SK-N-SH (cell line): ENCODE data around the gene NWD2. TPM values are rescaled to one million over a fixed set of nuclear protein-coding genes. Genes with fewer than 3 reads are reported as not detected.

Source experiments
- CTCF ChIA-PET: fragments of 300-600, 350-600 bp; formaldehyde crosslinking; extraction: SDS; loops from one replicate; lab custom pipeline; 2021; lab: Yijun Ruan, JAX
- POLR2A ChIA-PET: fragments of 350-600 bp; sonication (Branson Sonifier 250); formaldehyde crosslinking; extraction: SDS; loops from one replicate; lab custom pipeline; 2020; ENCODE audit warnings: antibody characterized with exemption, inconsistent platforms; lab: Yijun Ruan, JAX
- DNase-seq: peaks from one replicate; pipeline ENCODE4 v3.0.0; 2012
- H2AFZ ChIP-seq: fragments of 200-600 bp; sonication (generic); 2 replicates; pipeline ENCODE4 v1.8.1; 2016; ENCODE audit warnings: antibody characterized with exemption, mild to moderate bottlenecking, low read depth
- H3F3A ChIP-seq: fragments of 200-600 bp; sonication (generic); replicated peaks from 2 replicates; pipeline ENCODE3; 2016; ENCODE audit warnings: antibody characterized with exemption, mild to moderate bottlenecking; ENCODE audit not compliant: insufficient read depth
- H3K27ac ChIP-seq, 2 experiments: fragments of 200-500 bp in 1 of 2; fragments of 200-600 bp in 1 of 2; sonication (Bioruptor generic) in 1 of 2; sonication (generic), shearing (Covaris generic) in 1 of 2; 2 replicates each; pipeline versions ENCODE4 v1.5.1 to v1.6.1; 2014 to 2016; ENCODE audit warnings: low read depth in 2 of 2, inconsistent platforms in 1 of 2, low read length in 1 of 2, mild to moderate bottlenecking in 1 of 2, mixed read lengths in 1 of 2
- H3K27me3 ChIP-seq: fragments of 200-600 bp; sonication (generic), shearing (Covaris generic); 2 replicates; pipeline ENCODE4 v1.6.1; 2016; ENCODE audit warnings: mixed run types; ENCODE audit not compliant: insufficient read depth
- H3K36me3 ChIP-seq, 2 experiments: fragments of 200-500 bp in 1 of 2; fragments of 200-600 bp in 1 of 2; sonication (Bioruptor generic) in 1 of 2; sonication (generic) in 1 of 2; replicated peaks in 1 of 2; 2 replicates each; pipeline versions ENCODE3 to v1.5.1; 2014 to 2016; ENCODE audit warnings: low read length in 1 of 2, mild to moderate bottlenecking in 1 of 2; ENCODE audit not compliant: insufficient read depth in 2 of 2, control insufficient read depth in 1 of 2
- H3K4me1 ChIP-seq, 2 experiments: fragments of 200-500 bp in 1 of 2; fragments of 200-600 bp in 1 of 2; sonication (Bioruptor generic) in 1 of 2; sonication (generic), shearing (Covaris generic) in 1 of 2; 2 replicates each; pipeline versions ENCODE4 v1.5.1 to v1.6.1; 2014 to 2016; ENCODE audit warnings: low read depth in 1 of 2, low read length in 1 of 2, mixed run types in 1 of 2; ENCODE audit not compliant: insufficient read depth in 2 of 2, control insufficient read depth in 1 of 2
- H3K4me2 ChIP-seq: fragments of 200-600 bp; sonication (generic), shearing (Covaris generic); 2 replicates; pipeline ENCODE4 v1.6.1; 2017; ENCODE audit warnings: mixed run types
- H3K4me3 ChIP-seq, 2 experiments: fragments of 200-500 bp in 1 of 2; fragments of 200-600 bp in 1 of 2; sonication (Bioruptor generic) in 1 of 2; sonication (generic), shearing (Covaris generic) in 1 of 2; 2 replicates each; pipeline versions ENCODE4 v1.5.1 to v1.8.1; 2014 to 2016; ENCODE audit warnings: low read depth in 2 of 2, inconsistent platforms in 1 of 2, low read length in 1 of 2, mild to moderate bottlenecking in 1 of 2, mixed read lengths in 1 of 2, moderate library complexity in 1 of 2
- H3K79me2 ChIP-seq: fragments of 200-600 bp; sonication (generic); 2 replicates; pipeline ENCODE4 v1.8.1; 2017; ENCODE audit warnings: mild to moderate bottlenecking; ENCODE audit not compliant: insufficient read depth
- H3K9ac ChIP-seq: fragments of 200-600 bp; sonication (generic); 2 replicates; pipeline ENCODE4 v1.6.1; 2017; ENCODE audit warnings: mixed run types
- H3K9me2 ChIP-seq: fragments of 200-600 bp; sonication (generic); 2 replicates; pipeline ENCODE4 v1.6.1; 2017; ENCODE audit warnings: mixed run types
- H3K9me3 ChIP-seq: fragments of 200-600 bp; sonication (generic); 2 replicates; pipeline ENCODE4 v1.6.1; 2017; ENCODE audit warnings: mixed run types, mild to moderate bottlenecking, moderate library complexity
- H4K20me1 ChIP-seq: fragments of 200-600 bp; sonication (generic); 2 replicates; pipeline ENCODE4 v1.6.1; 2017; ENCODE audit warnings: mild to moderate bottlenecking, mixed run types; ENCODE audit not compliant: insufficient read depth
- CHD2 ChIP-seq: fragments of 150-350 bp; IDR thresholded peaks from 2 replicates; pipeline ENCODE4 v1.6.1; 2018; ENCODE audit warnings: low read length; ENCODE audit not compliant: partially characterized antibody
- EP300 ChIP-seq, 2 experiments: IDR thresholded peaks; 2 replicates each; pipeline versions ENCODE4 v1.4.0 to v1.6.1; 2012; ENCODE audit warnings: borderline replicate concordance in 1 of 2, low read depth in 1 of 2, low read length in 1 of 2
- EZH2phosphoT487 ChIP-seq: fragments of 200-600 bp; sonication (generic); IDR thresholded peaks from 2 replicates; pipeline ENCODE4 v1.6.1; 2017; ENCODE audit warnings: low read depth, mixed run types, mild to moderate bottlenecking, antibody characterized with exemption, moderate library complexity, borderline replicate concordance
- FOXJ3 ChIP-seq: sonication (generic); formaldehyde crosslinking; IDR thresholded peaks from 2 replicates; pipeline ENCODE4 v1.5.1; 2020; ENCODE audit warnings: mild to moderate bottlenecking, missing genetic modification reagents
- GABPA ChIP-seq: IDR thresholded peaks from 2 replicates; pipeline ENCODE4 v1.4.0; 2012; ENCODE audit warnings: low read depth, mild to moderate bottlenecking
- GATA2 ChIP-seq: sonication (generic); formaldehyde crosslinking; IDR thresholded peaks from 2 replicates; pipeline ENCODE4 v1.5.0; 2020; ENCODE audit warnings: mild to moderate bottlenecking, missing genetic modification reagents
- JUND ChIP-seq: IDR thresholded peaks from 2 replicates; pipeline ENCODE4 v1.4.0; 2012
- MXI1 ChIP-seq: IDR thresholded peaks from 2 replicates; pipeline ENCODE4 v1.6.1; 2012; ENCODE audit warnings: mild to moderate bottlenecking, low read depth, low read length, improper control_type of control experiment
- RCOR1 ChIP-seq: fragments of 150-350 bp; IDR thresholded peaks from 2 replicates; pipeline ENCODE4 v1.6.1; 2017; ENCODE audit warnings: antibody characterized with exemption, low read length
- RFX5 ChIP-seq: IDR thresholded peaks from 2 replicates; pipeline ENCODE4 v1.6.1; 2012; ENCODE audit warnings: mild to moderate bottlenecking, improper control_type of control experiment, low read length
- SIN3A ChIP-seq: IDR thresholded peaks from 2 replicates; pipeline ENCODE4 v1.6.1; 2012; ENCODE audit warnings: low read depth, mild to moderate bottlenecking, low read length, moderate library complexity, borderline replicate concordance
- TCF12 ChIP-seq: IDR thresholded peaks from 2 replicates; pipeline ENCODE4 v1.4.0; 2012
- WGBS: methylation state at CpG from one replicate; pipeline ENCODE4 v1.1.6; 2017; ENCODE audit warnings: low lambda C conversion rate; 5-methylcytosine and 5-hydroxymethylcytosine counted together
- polyA plus RNA-seq, 3 experiments: library from polyadenylated mRNA; depleted of rRNA; stranded (reverse); fragments of >200 nt; gene quantifications; 2 replicates each; pipeline ENCODE4 v1.2.3, GENCODE V29; 2012
- TF ChIP-seq, protein P1 (sequence below): IDR thresholded peaks from 2 replicates; pipeline ENCODE4 v1.4.0; 2012; ENCODE audit warnings: low read depth
- TF ChIP-seq, protein P2 (sequence below): fragments of 150-350 bp; IDR thresholded peaks from 2 replicates; pipeline ENCODE4 v1.6.1; 2016; ENCODE audit warnings: mild to moderate bottlenecking, low read depth, low read length
- TF ChIP-seq, protein P3 (sequence below): IDR thresholded peaks from 2 replicates; pipeline ENCODE4 v1.4.0; 2012; ENCODE audit warnings: low read depth, borderline replicate concordance
- TF ChIP-seq, protein P4 (sequence below): fragments of 150-350 bp; IDR thresholded peaks from 2 replicates; pipeline ENCODE4 v1.6.1; 2017; ENCODE audit warnings: antibody characterized with exemption, low read length, low read depth, borderline replicate concordance
- TF ChIP-seq, protein P5 (sequence below): IDR thresholded peaks from 2 replicates; pipeline ENCODE4 v1.6.1; 2012; ENCODE audit warnings: mild to moderate bottlenecking, low read depth, low read length, moderate library complexity

NWD2 gene
- polyA plus RNA-seq, 1 of the 3 experiments (the other 2 are of a cell fraction): not detected

DNA sequence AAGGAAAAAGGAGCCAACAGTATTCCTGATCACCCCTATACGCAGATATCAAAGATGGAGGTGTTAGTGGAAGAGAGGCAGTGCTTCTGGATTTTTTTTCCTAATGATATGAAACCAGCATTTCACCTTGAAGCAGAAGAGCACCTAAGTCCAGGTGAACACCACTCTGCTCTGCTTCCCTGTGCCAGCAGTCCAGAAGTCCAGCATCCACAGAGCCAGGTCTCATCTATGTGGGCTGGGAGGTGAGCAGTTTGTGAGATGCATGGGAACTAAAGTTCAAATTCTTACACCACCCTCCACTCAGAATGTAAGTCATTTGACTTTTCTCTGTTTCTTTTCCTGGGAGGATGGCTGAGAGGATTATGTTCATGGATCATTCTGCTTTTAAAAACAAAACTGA, 239.1 kb downstream of the NWD2 start (continued):
- TF ChIP-seq CHD2 (no peak), MXI1 (no peak), FOXJ3 (CRISPR knock-in tag) (no peak), TCF12 (no peak)

DNA sequence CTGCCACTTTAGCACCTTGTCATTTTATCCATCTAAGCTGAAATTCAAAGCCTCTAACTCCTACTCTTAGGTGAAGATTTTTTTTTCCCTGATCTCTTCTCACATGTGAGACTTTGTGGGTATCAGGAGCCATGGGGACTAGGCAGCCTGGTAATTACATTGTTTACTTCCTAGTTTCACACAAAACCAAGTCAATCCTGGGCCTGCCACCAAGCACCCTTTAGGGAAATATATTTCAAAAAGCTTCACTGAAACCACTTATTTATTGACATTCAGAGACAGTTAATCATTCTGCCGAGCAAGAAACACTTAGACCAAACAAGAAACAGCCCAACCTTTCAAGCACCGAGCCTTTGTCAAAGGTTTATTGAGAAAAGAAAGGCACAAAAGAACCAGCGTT, 241.6 kb downstream of the NWD2 start:
- no peaks in the 10 kb centered on the region for H3K9me3 ChIP-seq
- no peak overlapping the region for H3K27ac ChIP-seq
- H3K4me3 ChIP-seq: no peak overlapping the region
- TF ChIP-seq, protein P1, sequence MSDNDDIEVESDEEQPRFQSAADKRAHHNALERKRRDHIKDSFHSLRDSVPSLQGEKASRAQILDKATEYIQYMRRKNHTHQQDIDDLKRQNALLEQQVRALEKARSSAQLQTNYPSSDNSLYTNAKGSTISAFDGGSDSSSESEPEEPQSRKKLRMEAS: no peak
- no peak for TF ChIP-seq GATA2 (CRISPR knock-in tag)
- no peak for TF ChIP-seq FOXJ3 (CRISPR knock-in tag)
- TF ChIP-seq, protein P2, sequence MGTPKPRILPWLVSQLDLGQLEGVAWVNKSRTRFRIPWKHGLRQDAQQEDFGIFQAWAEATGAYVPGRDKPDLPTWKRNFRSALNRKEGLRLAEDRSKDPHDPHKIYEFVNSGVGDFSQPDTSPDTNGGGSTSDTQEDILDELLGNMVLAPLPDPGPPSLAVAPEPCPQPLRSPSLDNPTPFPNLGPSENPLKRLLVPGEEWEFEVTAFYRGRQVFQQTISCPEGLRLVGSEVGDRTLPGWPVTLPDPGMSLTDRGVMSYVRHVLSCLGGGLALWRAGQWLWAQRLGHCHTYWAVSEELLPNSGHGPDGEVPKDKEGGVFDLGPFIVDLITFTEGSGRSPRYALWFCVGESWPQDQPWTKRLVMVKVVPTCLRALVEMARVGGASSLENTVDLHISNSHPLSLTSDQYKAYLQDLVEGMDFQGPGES: no peak
- TF ChIP-seq SIN3A: no peak
- no peaks in the 10 kb centered on the region for H3K79me2 ChIP-seq
- no peak for DNase-seq
- no peak overlapping the region for H3K4me2 ChIP-seq
- H2AFZ ChIP-seq: no peak overlapping the region
- H3K36me3 ChIP-seq: no peaks in the 10 kb centered on the region
- no peaks in the 10 kb centered on the region for H3K9me2 ChIP-seq
- no peak overlapping the region for H3K9ac ChIP-seq
- H3K27me3 ChIP-seq: no peaks in the 10 kb centered on the region; the same call in 1 of the 2 replicates
- ChIA-PET CTCF (no interaction called here), POLR2A (no interaction called here)
- no peaks in the 10 kb centered on the region for H3F3A ChIP-seq
- no peaks in the 10 kb centered on the region for H3K4me1 ChIP-seq
- H4K20me1 ChIP-seq: no peaks in the 10 kb centered on the region
- 3% methylated on average over 3 of the region's 3 CpGs for WGBS

DNA sequence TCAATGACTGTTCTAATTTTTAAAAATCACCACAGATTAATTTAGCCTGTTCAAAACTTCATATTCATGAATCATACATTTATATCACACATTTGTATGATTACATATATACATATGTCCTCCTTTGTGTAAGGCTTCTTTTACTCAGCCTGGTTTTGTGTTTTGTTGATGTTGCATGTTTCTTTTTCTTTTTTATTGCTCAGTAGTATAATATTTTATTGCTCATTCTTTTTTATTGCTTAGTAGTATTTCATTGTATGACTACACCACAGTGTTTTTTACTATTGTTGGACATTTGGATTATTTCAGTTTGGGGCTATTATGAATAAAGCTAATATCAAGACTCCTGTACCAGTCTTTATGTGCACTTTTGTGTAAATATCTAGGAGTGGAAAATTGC, 243.1 kb downstream of the NWD2 start:
- H3K79me2 ChIP-seq: no peaks in the 10 kb centered on the region
- H3K9ac ChIP-seq: no peak overlapping the region
- POLR2A ChIA-PET: no interaction called here
- no peaks in the 10 kb centered on the region for H4K20me1 ChIP-seq
- H3K36me3 ChIP-seq: no peaks in the 10 kb centered on the region
- H3K9me2 ChIP-seq: no peaks in the 10 kb centered on the region
- no peak overlapping the region for H3K4me3 ChIP-seq
- no peaks in the 10 kb centered on the region; the same call in 1 of the 2 replicates for H3K27me3 ChIP-seq
- no peak for DNase-seq
- no peaks in the 10 kb centered on the region for H3K4me1 ChIP-seq
- no peak overlapping the region for H3K27ac ChIP-seq
- no peaks in the 10 kb centered on the region for H3F3A ChIP-seq
- CTCF ChIA-PET: no interaction called here
- no peak overlapping the region for H2AFZ ChIP-seq
- no peak overlapping the region for H3K4me2 ChIP-seq
- no peaks in the 10 kb centered on the region for H3K9me3 ChIP-seq
- TF ChIP-seq RCOR1 (no peak), RFX5 (no peak), MXI1 (no peak), GABPA (no peak), JUND (no peak), CHD2 (no peak), TCF12 (no peak), EZH2phosphoT487 (no peak), EP300 (IDR thresholded peaks at IDR 0.05; ENCODE audit: borderline replicate concordance in 1 of 2, low read depth in 1 of 2, low read length in 1 of 2) (no peak)
- TF ChIP-seq, protein P3, sequence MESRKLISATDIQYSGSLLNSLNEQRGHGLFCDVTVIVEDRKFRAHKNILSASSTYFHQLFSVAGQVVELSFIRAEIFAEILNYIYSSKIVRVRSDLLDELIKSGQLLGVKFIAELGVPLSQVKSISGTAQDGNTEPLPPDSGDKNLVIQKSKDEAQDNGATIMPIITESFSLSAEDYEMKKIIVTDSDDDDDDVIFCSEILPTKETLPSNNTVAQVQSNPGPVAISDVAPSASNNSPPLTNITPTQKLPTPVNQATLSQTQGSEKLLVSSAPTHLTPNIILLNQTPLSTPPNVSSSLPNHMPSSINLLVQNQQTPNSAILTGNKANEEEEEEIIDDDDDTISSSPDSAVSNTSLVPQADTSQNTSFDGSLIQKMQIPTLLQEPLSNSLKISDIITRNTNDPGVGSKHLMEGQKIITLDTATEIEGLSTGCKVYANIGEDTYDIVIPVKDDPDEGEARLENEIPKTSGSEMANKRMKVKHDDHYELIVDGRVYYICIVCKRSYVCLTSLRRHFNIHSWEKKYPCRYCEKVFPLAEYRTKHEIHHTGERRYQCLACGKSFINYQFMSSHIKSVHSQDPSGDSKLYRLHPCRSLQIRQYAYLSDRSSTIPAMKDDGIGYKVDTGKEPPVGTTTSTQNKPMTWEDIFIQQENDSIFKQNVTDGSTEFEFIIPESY: no peak
- TF ChIP-seq, protein P1: no peak
- TF ChIP-seq, protein P4, sequence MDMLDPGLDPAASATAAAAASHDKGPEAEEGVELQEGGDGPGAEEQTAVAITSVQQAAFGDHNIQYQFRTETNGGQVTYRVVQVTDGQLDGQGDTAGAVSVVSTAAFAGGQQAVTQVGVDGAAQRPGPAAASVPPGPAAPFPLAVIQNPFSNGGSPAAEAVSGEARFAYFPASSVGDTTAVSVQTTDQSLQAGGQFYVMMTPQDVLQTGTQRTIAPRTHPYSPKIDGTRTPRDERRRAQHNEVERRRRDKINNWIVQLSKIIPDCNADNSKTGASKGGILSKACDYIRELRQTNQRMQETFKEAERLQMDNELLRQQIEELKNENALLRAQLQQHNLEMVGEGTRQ: no peak
- TF ChIP-seq, protein P5, sequence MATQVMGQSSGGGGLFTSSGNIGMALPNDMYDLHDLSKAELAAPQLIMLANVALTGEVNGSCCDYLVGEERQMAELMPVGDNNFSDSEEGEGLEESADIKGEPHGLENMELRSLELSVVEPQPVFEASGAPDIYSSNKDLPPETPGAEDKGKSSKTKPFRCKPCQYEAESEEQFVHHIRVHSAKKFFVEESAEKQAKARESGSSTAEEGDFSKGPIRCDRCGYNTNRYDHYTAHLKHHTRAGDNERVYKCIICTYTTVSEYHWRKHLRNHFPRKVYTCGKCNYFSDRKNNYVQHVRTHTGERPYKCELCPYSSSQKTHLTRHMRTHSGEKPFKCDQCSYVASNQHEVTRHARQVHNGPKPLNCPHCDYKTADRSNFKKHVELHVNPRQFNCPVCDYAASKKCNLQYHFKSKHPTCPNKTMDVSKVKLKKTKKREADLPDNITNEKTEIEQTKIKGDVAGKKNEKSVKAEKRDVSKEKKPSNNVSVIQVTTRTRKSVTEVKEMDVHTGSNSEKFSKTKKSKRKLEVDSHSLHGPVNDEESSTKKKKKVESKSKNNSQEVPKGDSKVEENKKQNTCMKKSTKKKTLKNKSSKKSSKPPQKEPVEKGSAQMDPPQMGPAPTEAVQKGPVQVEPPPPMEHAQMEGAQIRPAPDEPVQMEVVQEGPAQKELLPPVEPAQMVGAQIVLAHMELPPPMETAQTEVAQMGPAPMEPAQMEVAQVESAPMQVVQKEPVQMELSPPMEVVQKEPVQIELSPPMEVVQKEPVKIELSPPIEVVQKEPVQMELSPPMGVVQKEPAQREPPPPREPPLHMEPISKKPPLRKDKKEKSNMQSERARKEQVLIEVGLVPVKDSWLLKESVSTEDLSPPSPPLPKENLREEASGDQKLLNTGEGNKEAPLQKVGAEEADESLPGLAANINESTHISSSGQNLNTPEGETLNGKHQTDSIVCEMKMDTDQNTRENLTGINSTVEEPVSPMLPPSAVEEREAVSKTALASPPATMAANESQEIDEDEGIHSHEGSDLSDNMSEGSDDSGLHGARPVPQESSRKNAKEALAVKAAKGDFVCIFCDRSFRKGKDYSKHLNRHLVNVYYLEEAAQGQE: no peak
